ENCODE data around the gene FATE1. TPM values are rescaled to one million over a fixed set of nuclear protein-coding genes. Genes with fewer than 3 reads are reported as not detected.
"Not testable (repeated sequence)": the region's sequence is repeated elsewhere in the genome, so short reads cannot be mapped to it uniquely, and the experiment has no call there.

Gene FATE1, protein sequence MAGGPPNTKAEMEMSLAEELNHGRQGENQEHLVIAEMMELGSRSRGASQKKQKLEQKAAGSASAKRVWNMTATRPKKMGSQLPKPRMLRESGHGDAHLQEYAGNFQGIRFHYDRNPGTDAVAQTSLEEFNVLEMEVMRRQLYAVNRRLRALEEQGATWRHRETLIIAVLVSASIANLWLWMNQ
- polyA plus RNA-seq (ENCODE audit: insufficient read length in 10 of 10): 1 to 10 TPM in 9 of 10 donors, under 1 TPM in 1; 0.56 to 1.8 (median 1.3) TPM
- long read RNA-seq, donor 1: 0 reads
- long read RNA-seq, donor 2, partial matches to known transcripts: 0 of 1 reads
- long read RNA-seq, donor 2, other reads (novel, unspliced or antisense): 0 of 1 reads
- long read RNA-seq, donor 3: 0 reads
- long read RNA-seq, donor 4: 0 reads
- long read RNA-seq, donor 5: 0 reads
- long read RNA-seq, donor 6: 0 reads
- long read RNA-seq, donor 7: 0 reads
- long read RNA-seq, donor 8: 0 reads
- long read RNA-seq, donor 9: 0 reads

DNA sequence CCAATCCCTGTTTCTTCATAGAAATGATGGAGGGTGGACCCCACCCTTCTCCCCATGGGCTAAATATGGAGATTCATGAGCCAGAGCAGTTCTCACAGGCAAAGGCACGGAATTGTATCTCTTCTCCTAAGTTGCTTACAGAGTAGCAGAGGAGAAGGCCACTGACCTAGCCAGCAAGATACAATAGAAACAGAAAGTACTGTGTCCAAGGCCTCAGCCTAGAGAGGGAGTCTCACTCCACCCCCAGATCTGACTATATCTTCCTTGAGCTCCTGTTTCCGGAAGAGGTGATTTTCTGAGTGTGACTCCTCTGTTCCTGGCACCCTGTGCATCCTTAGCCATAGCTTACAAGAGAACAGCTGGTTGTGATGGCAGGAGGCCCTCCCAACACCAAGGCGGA is at the start of gene FATE1:
Gene FATE1, plus strand, starts transcription at position 284 of the 400 bp plus-strand sequence. Its CDS starts 85 bp downstream, at position 369.
- DNase-seq: no peak

- DNase-seq: no peak
Observed at GRCh38 chrX:151675121-151675746, 40.6 kb upstream of the FATE1 start.

GRCh38 chrX:151676196-151676595 is 39.6 kb upstream of the FATE1 start:
- DNase-seq: no peak

DNA sequence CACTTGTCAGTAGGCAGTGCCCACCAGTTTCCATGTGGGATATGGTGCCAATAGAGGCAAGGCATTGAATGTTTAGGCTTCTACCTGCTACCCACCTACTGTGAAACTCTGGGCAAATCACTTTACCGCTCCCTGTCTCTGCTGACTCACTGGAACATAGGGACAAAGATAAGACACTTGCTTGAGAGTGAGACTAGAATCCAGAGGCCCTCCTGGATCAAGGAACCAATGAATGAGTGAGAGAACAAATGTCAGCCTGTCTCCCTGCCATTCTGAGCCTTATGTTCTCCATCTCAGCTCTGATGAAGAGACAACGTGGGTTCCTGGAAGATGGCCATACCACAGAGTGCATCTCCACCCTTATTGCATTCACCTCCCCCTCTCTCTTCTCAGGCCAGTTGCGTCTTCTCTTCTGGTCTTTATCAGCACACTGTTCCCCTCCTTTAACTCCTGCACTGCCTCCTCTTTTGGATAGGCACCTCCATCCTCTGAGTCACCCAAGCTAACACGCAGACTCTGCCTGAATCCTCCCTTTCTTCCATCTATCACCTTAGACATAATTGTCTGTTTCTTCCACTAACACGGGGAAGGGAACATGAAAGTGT is 35.9 kb upstream of the FATE1 start:
- DNase-seq: no peak

- no peak for DNase-seq
Observed at GRCh38 chrX:151680805-151681204, 35.0 kb upstream of the FATE1 start.

DNA sequence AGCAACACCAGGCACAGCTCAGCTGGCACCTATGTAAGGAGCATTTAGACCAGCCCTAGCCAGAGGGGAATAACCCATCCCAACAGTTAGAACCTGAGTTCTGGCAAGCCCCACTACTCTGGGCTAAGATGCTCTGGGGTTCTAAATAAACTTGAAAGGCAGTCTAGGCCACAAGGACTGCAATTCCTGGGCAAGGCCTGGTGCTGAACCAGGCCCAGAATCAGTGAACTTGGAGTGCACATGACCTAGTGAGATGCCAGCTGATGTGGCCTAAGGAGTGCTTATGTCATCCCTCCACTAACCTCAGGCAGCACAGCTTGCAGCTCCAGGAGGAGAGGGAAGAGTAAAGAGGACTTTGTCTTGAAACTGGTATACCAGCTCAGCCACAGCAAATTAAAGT is 28.2 kb upstream of the FATE1 start:
- no peak for DNase-seq

DNA sequence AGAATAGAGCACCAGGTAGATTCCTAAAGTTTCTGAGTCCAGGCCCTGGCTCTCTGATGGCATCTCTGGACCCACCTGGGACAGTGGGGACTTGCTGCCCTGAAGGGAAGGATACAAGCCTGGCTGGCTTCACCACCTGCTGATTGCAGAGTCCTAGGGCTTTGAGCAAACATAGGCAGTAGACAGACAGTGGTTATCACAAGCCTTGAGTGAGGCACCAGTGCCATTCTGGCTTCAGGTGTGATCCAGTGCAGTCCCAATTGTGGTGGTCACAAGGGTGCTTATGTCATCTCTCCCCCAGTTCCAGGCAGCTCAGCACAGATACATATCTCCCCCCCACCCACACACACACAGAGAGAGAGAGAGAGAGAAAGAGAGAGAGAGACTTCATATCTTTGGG is 27.1 kb upstream of the FATE1 start:
- no peak for DNase-seq

GRCh38 chrX:151692825-151693224 is 23.0 kb upstream of the FATE1 start:
- no peak for DNase-seq

DNA sequence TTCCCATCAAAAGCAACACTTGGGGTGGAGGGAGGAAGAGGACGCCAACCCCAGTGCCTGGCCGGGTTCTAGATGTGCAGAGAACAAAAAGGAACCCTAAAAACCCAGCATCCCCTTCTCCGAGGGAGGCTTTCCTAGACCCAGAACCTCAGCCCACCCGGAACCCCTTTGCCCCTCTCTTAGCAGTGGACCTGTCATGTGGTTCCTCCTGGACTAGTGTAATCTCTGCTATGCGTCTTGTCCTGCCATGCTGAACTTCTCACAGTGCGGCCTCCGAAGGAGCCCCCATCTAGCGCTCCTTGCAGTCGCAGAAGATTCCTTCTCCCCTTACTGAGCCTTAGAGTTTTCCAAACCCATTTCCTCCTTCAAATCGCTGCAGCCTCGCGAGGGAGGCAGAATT is 21.7 kb upstream of the FATE1 start:
- DNase-seq: no peak

GRCh38 chrX:151694661-151695582 is 20.9 kb upstream of the FATE1 start, which contains the start of gene PRRG3:
Gene PRRG3 (plus strand): TSS chrX:151695458. CDS start chrX:151698815, 3,357 bp downstream.
- peak in 2 of 3 donors; percentile 69 to 81 for DNase-seq

DNA sequence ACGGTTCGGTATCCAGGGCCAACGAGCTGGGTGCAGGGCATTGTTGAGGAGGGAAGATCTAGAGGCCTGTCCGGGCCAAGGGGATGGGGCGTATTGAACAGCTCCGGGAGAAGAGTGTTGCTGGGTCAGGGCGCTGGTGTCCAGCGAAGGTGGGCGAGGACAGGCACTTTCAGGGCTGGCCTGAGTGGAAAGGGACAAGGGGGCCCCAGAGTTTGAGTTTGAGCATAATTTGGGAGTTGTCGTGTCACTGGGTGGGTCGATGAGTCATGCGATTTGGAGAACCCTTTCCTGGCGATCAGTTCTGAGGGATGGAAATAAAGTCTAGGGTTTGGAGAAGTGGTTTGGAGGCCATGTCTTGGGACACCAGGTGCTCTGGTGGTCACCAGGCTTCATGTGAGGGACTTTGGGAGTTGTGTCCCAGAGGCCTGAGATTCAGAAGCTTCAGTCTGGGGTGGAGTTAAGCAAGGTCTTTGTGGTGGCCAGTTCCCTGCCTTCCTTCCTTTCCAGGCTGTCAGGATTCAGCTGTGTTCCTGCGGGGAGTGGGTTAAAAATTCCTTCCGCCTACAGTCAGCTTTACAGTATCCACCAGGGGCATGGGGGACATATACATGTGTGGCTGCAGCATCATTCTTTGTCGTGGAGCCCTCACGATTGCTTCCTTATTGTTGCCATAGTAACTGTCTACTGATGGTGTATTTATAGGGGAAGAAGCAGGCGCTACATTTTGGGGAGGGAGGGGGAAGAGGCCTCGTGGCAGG is 20.1 kb upstream of the FATE1 start:
- peak in 2 of 3 donors; percentile 53 to 74 for DNase-seq

- DNase-seq: not testable (repeated sequence)
Observed at GRCh38 chrX:151697082-151697481, 18.8 kb upstream of the FATE1 start.

DNA sequence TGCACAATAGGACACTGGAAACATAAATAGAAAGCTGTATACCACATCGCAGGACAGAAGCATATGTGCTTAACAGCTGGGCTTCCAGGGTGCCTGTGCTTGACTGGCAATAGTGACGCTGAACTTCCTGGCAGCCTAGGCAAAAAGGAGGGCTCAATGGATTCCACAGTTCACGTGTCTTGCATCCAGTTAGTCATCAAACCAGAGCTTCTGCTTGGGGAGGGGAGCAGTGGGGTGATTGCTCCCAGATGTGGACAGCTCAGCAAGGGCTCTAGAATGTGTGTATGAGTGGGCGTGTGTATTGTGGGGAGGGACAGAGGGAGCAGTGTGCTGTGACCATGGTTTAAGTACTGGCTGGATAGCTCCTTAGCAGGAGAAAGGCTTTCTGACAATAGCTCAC is 18.3 kb upstream of the FATE1 start:
- DNase-seq: peak; percentile 84 to 90 (median 85)

- no peak for DNase-seq
Observed at GRCh38 chrX:151698485-151698884, 17.4 kb upstream of the FATE1 start.

DNA sequence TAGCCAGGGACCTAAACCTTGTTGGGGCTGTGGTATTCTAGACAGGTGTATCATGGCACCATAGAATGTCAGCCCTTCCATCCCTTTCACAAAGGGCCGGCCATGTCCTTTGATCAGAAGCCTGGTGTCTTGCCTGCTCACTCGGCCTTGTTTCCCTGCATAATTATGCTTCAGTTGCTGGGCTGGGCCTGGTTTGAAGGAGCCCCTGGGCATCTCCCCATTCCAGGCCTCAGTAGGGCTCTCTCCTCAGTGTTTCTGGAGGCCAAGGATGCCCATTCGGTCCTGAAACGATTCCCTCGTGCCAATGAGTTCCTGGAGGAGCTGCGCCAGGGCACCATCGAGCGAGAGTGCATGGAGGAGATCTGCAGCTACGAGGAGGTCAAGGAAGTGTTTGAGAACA is 16.1 kb upstream of the FATE1 start:
- DNase-seq: no peak

DNA sequence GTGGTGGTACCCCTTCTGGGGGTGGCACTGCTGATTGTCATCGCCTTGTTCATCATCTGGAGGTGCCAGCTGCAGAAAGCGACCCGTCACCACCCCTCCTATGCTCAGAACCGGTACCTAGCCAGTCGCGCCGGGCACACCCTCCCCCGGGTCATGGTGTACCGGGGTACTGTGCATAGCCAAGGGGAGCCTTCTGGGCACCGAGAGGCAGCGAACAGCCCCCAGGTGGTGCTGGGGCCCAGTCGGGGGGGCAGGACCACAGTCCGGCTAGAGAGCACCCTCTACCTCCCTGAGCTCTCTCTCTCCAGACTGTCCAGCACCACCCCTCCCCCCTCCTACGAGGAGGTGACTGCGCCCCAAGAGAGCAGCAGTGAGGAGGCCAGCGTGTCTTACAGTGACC is 15.3 kb upstream of the FATE1 start:
- no peak for DNase-seq

DNA sequence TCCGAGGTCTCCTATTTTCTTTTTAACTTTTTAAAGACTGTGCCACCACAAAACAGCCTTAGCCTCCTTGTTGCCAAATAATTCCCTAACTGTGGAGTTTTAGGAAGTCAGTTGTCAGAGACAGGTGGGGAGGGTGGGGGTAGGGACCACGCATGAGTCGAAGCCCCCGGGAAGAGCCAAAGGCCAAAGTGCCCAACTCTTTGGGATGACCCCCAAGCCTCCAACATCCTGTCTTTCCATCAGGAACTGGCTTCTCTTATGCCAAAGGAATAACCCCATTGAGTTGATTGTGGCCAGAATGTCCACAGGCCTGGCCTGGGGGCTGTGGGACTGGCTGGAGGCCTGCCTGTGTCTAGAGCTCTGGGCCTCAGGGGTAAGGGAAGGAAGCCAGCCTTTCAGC is 14.8 kb upstream of the FATE1 start:
- DNase-seq: no peak

- no peak for DNase-seq
Observed at GRCh38 chrX:151701531-151701930, 14.3 kb upstream of the FATE1 start.

DNA sequence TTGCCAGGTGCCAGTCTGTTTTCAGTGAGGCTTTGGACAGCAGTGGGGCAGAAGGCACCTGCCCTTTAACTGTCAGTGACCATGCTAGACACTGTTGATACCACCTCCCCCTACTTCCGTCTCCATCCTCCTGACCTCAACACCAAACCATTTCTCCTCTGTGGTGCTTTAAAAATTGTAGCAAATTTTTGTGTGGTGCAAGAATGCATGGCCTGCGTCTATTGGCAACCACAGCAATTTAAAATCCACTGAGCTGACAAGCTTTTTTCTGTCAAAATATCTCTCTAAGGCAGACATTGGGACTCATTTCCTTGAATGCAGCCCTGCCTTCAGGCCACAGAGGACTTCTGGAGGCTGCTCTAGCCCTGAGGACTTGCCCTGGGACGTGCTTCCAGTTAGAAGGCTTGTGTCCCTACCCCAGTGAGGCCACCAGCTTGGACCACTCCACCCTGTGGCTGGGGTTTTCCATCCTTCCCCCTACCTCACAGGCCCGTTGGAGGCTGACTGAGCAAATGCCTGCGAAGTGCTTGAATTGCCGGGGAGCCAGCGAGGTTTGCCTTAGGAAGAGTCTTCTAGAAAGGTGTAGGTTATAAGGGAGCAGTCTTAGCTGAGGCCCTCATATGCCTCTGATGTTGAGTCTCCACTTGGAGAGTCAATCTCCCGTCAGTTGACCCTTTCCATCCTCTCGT is 13.7 kb upstream of the FATE1 start:
- no peak for DNase-seq

- no peak for DNase-seq
Observed at GRCh38 chrX:151702741-151703340, 13.0 kb upstream of the FATE1 start.

Measured in muscle of back (tissue), 13 donors.